Measurements from ENCODE around the gene IQCM. TPM values are rescaled to one million over a fixed set of nuclear protein-coding genes. Genes with fewer than 3 reads are reported as not detected.

The IQCM gene
- polyA plus RNA-seq, 2 of the 4 experiments (the other 2 are of a cell fraction), result 0.05 TPM; not detected in 1

- TF ChIP-seq CTCF (IDR thresholded peaks at IDR 0.05), result no peak
- no peak for TF ChIP-seq TFCP2L1 (CRISPR knock-in tag; IDR thresholded peaks at IDR 0.05)
- no peak for TF ChIP-seq MAZ (IDR thresholded peaks at IDR 0.05; ENCODE audit: borderline replicate concordance, low read depth, low read length)
These were observed 19.6 kb upstream of the IQCM start (continued) for GRCh38 chr4:149835280-149835679.

DNA sequence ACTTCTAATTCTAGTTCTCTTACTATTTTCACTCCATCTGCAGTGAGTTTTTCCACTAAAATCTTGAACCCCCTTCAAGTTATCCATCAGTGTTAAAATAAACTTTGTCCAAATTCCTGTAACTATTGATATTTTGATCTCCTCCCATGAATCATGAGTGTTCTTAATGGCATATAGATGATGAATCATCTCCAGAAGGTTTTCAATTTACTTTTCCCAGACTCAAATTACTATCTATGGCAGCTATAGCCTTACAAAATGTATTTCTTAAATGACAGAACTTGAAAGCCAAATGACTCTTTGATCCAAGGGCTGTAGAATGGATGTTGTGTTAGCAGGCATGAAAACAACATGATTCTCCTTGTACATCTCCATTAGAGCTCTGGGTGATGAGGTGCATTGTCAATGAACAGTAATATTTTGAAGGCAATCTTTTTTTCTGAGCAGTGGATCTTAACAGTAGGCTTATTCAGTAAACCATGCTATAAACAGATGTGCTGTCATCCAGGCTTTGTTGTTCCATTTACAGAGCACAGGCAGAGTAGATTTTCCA, 16.1 kb upstream of the IQCM start:
- Histone ChIP-seq H3K4me2 (no peak overlapping the region), H3K4me3 (no peak overlapping the region), H3K27ac (no peak overlapping the region), H3K4me1 (no peaks in the 10 kb centered on the region), H3K9me3 (no peaks in the 10 kb centered on the region)
- no peak for FAIRE-seq
- CTCF ChIA-PET, result no interaction called here
- DNase-seq (ENCODE audit: low read depth in 1 of 2, low spot score in 1 of 2), result no peak
- POLR2A ChIA-PET, result no interaction called here
- TF ChIP-seq RARB (CRISPR knock-in tag; IDR thresholded peaks at IDR 0.05) (no peak), CTCF (IDR thresholded peaks at IDR 0.05) (no peak), NFE2L2 (conservative IDR thresholded peaks at IDR 0.05; ENCODE audit: low read length) (no peak), POLR2A (IDR thresholded peaks at IDR 0.05; ENCODE audit: low read length) (no peak), FOSB (CRISPR knock-in tag; IDR thresholded peaks at IDR 0.05) (no peak), SMC3 (IDR thresholded peaks at IDR 0.05) (no peak), RAD21 (conservative IDR thresholded peaks at IDR 0.05 in 1 of 2, IDR thresholded peaks at IDR 0.05 in 1 of 2) (no peak)
- TF ChIP-seq, protein P1, sequence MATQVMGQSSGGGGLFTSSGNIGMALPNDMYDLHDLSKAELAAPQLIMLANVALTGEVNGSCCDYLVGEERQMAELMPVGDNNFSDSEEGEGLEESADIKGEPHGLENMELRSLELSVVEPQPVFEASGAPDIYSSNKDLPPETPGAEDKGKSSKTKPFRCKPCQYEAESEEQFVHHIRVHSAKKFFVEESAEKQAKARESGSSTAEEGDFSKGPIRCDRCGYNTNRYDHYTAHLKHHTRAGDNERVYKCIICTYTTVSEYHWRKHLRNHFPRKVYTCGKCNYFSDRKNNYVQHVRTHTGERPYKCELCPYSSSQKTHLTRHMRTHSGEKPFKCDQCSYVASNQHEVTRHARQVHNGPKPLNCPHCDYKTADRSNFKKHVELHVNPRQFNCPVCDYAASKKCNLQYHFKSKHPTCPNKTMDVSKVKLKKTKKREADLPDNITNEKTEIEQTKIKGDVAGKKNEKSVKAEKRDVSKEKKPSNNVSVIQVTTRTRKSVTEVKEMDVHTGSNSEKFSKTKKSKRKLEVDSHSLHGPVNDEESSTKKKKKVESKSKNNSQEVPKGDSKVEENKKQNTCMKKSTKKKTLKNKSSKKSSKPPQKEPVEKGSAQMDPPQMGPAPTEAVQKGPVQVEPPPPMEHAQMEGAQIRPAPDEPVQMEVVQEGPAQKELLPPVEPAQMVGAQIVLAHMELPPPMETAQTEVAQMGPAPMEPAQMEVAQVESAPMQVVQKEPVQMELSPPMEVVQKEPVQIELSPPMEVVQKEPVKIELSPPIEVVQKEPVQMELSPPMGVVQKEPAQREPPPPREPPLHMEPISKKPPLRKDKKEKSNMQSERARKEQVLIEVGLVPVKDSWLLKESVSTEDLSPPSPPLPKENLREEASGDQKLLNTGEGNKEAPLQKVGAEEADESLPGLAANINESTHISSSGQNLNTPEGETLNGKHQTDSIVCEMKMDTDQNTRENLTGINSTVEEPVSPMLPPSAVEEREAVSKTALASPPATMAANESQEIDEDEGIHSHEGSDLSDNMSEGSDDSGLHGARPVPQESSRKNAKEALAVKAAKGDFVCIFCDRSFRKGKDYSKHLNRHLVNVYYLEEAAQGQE (IDR thresholded peaks at IDR 0.05), result no peak
- no peak for ATAC-seq

- FAIRE-seq (no peak), DNase-seq (ENCODE audit: low read depth in 1 of 2, low spot score in 1 of 2) (no peak), ATAC-seq (no peak)
- Histone ChIP-seq H3K4me2 (no peak overlapping the region), H3K9me3 (no peaks in the 10 kb centered on the region), H3K4me3 (no peak overlapping the region), H3K27ac (no peak overlapping the region), H3K4me1 (no peaks in the 10 kb centered on the region)
- ChIA-PET POLR2A (no interaction called here), CTCF (no interaction called here)
- TF ChIP-seq ZNF302 (CRISPR knock-in tag; IDR thresholded peaks at IDR 0.05), result no peak
- no peak for TF ChIP-seq HDAC2 (IDR thresholded peaks at IDR 0.05)
- TF ChIP-seq, protein P2, sequence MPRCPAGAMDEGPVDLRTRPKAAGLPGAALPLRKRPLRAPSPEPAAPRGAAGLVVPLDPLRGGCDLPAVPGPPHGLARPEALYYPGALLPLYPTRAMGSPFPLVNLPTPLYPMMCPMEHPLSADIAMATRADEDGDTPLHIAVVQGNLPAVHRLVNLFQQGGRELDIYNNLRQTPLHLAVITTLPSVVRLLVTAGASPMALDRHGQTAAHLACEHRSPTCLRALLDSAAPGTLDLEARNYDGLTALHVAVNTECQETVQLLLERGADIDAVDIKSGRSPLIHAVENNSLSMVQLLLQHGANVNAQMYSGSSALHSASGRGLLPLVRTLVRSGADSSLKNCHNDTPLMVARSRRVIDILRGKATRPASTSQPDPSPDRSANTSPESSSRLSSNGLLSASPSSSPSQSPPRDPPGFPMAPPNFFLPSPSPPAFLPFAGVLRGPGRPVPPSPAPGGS (IDR thresholded peaks at IDR 0.05), result no peak
- TF ChIP-seq SREBF2 (IDR thresholded peaks at IDR 0.05), result no peak
- no peak for TF ChIP-seq NFE2L2 (conservative IDR thresholded peaks at IDR 0.05; ENCODE audit: low read length)
- TF ChIP-seq CBX2 (IDR thresholded peaks at IDR 0.05; ENCODE audit: borderline replicate concordance, low read depth), result no peak
- WGBS (ENCODE audit: missing lambda C conversion rate), result 6% methylated on average over 3 of the region's 3 CpGs
These were observed 15.2 kb upstream of the IQCM start for GRCh38 chr4:149830823-149831222.

Data from A549 (cell line).